ENCODE results near the gene LEMD2. TPM values are rescaled to one million over a fixed set of nuclear protein-coding genes. Genes with fewer than 3 reads are reported as not detected.

LEMD2 gene
- total RNA-seq, 2 donors from 2014 or later: 62.0 to 75.8 TPM

GRCh38 chr6:33721508-33721907 lies 67.4 kb downstream of the LEMD2 start:
- WGBS, 2 experiments (ENCODE audit: insufficient coverage in 1 of 2, insufficient read length in 1 of 2): 89 to 100% methylated on average over 1 to 5 of the region's 5 CpGs
- no peaks in the 10 kb centered on the region for H3K9me3 Mint-ChIP-seq

More at GRCh38 chr6:33721508-33721907, 67.4 kb downstream of the LEMD2 start:
- peaks cover 7% of the 10 kb centered on the region for H3K4me1 Mint-ChIP-seq
- H3K4me3 ChIP-seq (ENCODE audit: low read length): no peak overlapping the region
- TF ChIP-seq CTCF (conservative IDR thresholded peaks at IDR 0.05): no peak
- no peaks in the 10 kb centered on the region for H3K36me3 ChIP-seq (ENCODE audit: control insufficient read depth, insufficient read depth, low read length)
- no peak overlapping the region for H3K27ac ChIP-seq (ENCODE audit: low read depth, low read length)
- no peaks in the 10 kb centered on the region for H3K9me3 ChIP-seq (ENCODE audit: control insufficient read depth, low read length)
- no peaks in the 10 kb centered on the region for H3K27me3 ChIP-seq (ENCODE audit: control insufficient read depth, insufficient read depth, low read length, poor library complexity, severe bottlenecking)
- no peak overlapping the region for H3K9ac ChIP-seq (ENCODE audit: extremely low read depth, low read length, poor library complexity, severe bottlenecking)
- DNase-seq: no peak
- no peak overlapping the region for H3K4me3 Mint-ChIP-seq
- H3K36me3 Mint-ChIP-seq (ENCODE audit: low read depth): no peaks in the 10 kb centered on the region
- no peak overlapping the region for H3K27ac Mint-ChIP-seq
- H3K27me3 Mint-ChIP-seq (ENCODE audit: insufficient read depth): peaks cover 14% of the 10 kb centered on the region
- no peaks in the 10 kb centered on the region for H3K4me1 ChIP-seq (ENCODE audit: control insufficient read depth, insufficient read depth, low read length)

Other genes with a start within 250 kb of the LEMD2 start
- gene BAK1, start 208.9 kb downstream of the LEMD2 start, total RNA-seq: 10 to 100 TPM; 39.9 to 41.2 TPM
- 10 to 100 TPM; 29.6 to 33.3 TPM for gene ITPR3, start 167.8 kb downstream of the LEMD2 start, total RNA-seq
- 100 to 1,000 TPM; 120 to 174 TPM for gene UQCC2, start 77.4 kb downstream of the LEMD2 start, total RNA-seq
- gene IP6K3, start 42.2 kb downstream of the LEMD2 start, total RNA-seq: not detected
- gene MLN, start 14.9 kb upstream of the LEMD2 start, total RNA-seq: not detected